ENCODE results near the gene UNC5A. TPM values are rescaled to one million over a fixed set of nuclear protein-coding genes. Genes with fewer than 3 reads are reported as not detected.

Gene UNC5A
- total RNA-seq, 1 experiment from 2014 or later = 2.9 TPM

DNA sequence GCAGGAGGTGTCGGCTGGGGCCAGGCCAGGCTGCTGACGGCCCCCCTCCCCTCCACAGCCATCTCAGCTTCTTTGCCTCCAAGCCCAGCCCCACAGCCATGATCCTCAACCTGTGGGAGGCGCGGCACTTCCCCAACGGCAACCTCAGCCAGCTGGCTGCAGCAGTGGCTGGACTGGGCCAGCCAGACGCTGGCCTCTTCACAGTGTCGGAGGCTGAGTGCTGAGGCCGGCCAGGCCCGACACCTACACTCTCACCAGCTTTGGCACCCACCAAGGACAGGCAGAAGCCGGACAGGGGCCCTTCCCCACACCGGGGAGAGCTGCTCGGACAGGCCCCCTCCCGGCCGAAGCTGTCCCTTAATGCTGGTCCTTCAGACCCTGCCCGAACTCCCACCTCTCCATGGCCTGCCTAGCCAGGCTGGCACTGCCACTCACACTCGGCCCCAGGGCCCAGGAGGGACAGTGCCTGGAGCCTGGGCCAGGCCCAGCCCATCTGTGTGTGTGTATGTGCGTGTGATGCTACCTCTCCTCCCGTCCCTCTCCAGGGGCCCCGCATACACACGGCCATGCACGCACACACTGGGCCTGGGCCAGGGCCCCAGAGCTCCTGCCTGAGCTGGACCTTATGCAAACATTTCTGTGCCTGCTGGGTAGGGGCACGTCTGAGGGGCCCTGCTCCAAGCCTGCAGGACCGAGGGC is 69.5 kb downstream of the UNC5A start:
- DNase-seq (ENCODE audit: low spot score) = no peak

DNA sequence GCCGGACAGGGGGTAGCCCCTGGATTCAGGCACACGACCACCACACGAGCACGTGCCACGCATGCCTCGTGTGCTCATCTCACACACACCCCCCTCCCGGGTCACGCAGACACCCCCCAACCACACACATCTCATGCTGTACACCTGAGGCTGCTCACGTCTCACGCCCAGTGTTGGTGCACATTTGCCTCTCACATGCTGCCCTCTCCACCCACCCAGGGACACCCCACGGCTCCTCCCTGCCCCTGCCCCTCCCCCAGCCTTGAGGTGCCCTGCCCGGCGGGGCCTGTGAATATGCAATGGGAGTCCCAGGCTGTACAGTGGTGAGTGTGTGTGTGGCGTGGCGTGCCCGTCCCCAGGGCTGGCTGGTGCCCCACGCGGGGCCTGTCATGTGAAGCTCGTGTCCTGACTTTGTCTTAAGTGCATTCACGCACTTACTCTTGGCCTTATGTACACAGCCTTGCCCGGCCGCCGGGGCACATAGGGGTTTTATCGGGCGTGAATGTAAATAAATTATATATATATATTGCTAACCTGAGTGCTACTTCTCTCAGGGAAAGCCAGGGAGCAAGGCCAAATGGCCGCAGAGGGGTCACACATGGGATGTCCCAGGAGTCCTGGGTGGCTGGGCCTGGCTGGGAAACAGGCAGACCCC is 70.1 kb downstream of the UNC5A start:
- DNase-seq (ENCODE audit: low spot score) = no peak

DNA sequence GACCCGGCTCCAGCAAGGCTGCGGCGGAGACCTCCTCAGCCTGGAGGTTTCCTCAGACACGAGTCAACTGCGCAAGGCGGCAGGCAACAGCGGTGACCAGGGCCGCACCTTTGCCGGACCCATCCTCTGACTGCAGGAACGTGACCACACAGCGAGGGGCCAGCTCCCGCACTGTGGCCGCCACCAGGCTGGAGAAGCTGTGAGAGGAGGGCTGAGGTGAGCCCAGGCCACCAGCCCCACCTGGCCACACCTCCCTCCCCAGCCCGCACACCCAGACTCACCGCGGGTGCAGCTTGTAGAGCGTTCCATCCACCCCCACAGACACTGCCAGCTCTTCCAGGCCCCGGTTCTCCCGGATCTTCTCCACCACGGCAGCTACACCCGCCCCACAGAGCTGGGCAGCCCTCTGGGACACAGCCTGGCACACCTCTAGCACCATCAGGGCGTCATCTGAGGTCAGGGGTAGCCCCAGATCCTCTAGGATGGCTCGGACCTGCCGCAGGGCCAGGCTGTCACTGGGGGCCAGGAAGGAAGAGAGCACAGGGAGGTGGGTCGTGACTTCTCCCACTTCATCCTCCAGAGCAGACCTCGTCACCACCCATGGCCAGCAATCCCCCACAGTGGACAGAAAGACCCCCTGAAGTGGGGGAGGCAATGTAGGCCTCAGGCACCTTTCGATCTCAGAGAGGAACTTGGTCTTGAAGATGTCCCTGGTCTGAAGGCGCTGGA is 70.8 kb downstream of the UNC5A start:
- DNase-seq (ENCODE audit: low spot score) = no peak

DNA sequence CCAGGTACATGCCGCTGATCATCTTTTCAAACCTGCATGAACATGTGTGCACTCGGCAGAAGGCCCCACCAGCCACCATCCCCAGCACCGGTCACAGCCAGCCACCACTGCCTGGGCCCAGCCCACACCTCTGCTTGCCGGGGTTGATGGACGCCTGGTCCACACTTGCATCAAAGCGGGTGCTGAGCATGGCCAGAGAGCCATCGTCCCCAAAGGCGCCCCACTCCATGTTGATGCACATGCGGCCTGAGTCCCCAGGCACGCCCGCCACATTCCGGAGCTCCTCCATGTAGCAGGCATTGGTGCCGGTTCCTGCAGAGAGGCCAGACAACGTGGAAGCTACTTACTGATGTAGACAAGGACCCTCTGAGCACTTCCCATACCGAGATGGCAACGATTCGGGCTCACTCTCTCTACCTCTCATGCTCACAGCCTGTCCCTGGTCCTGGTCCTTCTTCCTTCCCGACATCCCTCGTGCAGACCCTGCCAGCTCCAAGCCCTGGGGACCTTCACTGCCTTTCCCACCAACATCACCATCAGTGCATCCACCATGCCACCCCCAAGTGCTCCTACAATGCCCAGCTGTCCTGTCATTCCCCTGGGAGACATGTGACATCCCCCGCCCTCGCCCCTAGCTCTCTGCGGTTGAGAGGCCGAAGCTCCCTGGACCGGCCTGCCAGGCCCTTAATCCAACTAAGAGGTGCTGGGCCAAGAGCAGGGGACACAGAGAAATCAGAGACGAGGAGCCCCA is 71.6 kb downstream of the UNC5A start:
- DNase-seq (ENCODE audit: low spot score) = no peak

DNA sequence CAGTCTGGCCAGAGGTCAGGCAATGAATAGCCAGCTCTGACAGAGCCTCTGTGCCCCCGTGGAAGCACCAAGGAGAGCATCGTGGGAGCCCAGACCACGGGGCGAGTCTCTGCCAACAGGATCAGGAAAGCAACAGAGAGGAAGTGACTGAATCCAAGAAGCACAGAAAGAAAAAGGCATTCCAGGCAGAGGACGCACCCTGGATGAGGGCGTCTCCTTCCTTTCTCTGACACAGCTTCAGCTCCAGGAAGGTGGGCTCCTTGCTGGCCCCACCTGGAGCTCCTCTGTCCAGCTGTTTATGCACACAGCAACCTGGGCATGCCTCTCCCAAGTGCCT is 72.2 kb downstream of the UNC5A start:
- DNase-seq (ENCODE audit: low spot score) = peak; percentile 19

DNA sequence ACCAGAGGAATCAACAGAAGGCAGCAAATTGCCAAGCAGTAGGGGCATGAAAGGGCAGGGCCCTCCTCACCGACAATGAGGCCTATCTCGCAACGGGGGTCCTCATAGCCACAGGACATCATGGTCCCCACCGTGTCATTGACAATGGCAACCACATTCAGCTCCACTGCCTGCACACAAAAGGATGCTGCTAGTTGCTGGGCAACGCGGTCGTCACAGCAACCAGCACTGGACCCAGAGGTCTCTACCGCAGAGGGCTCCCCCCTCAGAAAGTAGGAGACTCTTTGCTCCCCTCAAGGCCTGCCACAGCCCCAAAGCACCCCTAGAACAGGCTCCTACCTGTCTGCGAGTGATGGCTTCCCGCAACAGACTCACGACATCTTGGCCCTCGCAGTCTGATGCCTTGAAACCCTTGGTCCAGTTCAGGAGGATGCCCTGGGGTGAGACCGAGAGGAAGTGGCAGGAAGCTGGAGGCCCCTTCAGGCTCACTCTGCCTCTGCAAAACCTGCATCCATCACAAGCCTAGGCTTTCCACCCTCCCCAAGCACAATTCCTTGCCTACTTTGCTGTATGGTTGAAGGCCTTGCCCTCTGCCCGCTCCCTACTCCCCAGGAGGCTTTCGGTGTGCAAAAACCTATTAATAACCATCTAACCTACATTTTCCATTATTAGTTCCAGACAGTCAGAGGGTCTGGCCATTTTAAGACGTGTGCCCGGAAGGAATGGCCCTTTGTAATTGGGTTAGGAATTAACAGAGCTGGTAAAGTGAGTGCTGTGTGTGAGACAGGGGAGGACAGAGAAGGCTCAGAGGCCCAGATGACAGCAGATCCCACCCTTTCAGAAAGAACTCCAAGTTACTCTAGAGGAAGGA is 73.6 kb downstream of the UNC5A start:
- DNase-seq (ENCODE audit: low spot score) = no peak

DNA sequence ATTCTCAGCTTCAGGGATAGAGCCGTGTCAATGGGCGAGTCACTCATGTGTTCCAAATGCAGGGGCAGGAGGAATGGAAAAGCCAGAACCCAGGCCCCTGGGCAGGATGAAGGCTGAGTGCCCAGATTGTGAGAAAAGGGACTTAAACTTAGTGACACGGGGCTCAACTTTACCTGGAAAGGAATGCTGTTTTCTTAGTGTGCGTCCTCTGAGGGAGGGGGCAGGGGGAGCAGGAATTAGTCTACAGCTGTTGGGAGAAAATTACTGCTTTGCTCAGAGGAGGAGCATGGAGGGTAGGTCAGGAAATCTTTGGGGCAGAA is 74.2 kb downstream of the UNC5A start:
- no peak for DNase-seq (ENCODE audit: low spot score)

DNA sequence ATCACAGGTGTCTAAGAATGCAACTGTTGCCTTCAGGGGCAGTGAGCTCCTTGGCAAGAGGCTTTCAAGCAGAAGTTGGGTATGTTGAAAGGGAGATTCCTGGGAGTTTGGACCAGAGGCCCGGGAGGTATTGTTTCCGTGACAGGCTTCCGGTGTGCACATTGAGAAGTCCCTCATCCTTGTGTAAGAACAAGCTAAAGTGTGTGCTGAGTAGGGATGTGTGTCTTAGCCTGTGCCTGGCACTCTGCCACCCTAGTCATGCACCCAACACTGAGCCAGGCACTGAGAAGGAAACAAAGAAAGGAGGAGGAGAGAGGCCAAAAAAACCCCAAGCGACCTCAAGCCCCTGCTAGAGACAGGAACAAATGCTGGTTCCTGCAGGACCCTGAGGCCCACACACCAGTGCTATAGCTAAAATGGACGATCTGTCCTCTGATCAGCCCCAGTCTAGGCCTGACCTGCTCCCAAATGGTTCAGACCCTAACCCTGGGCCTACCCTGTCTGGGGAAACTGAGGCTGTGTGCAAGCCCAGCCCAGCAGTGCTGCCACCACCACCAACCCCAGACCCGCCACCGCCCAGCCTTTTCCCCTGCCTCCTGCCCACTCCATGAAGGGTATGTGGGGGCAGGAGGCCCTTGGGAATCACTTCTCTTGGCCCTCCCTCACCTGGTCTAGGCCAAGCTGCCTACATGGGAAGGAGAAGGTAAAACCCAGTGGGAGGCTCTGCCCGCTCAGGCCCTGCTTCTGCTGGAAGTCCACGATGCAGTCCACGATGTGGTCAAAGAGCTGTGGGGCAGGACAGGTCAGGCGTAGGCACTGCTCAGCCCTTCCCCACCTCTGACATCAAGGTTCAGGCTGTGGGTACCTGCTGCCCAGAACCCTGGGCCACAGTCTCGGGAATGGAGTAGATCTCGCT is 76.2 kb downstream of the UNC5A start:
- DNase-seq (ENCODE audit: low spot score) = no peak

DNA sequence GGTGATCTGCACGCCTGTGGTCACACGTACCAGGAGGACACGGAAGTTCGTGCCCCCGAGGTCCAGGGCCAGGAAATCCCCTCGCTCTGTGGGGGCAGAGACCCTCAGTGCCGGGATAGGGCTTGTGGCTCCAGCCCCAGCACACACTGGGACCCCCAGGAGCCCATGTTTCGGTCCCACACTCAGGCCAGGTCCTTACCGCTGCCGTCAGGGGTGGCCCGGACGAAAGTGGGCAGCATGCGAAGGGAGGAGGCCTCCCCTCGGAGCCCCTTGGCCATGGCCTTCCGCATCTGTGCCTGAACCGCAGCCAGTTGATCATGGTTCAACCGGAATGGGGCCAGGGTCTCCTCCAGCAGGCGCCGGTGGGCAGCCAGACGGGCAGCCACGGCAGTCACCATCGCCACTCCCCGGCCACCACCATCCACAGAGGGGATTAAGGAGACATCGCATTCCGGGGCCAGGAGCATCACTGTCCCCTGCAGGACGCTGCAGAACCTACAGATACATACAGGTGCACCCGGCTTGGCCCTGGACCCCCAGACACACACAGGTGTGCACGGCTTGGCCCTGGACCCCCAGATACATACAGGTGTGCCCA is 77.0 kb downstream of the UNC5A start:
- no peak for DNase-seq (ENCODE audit: low spot score)

DNA sequence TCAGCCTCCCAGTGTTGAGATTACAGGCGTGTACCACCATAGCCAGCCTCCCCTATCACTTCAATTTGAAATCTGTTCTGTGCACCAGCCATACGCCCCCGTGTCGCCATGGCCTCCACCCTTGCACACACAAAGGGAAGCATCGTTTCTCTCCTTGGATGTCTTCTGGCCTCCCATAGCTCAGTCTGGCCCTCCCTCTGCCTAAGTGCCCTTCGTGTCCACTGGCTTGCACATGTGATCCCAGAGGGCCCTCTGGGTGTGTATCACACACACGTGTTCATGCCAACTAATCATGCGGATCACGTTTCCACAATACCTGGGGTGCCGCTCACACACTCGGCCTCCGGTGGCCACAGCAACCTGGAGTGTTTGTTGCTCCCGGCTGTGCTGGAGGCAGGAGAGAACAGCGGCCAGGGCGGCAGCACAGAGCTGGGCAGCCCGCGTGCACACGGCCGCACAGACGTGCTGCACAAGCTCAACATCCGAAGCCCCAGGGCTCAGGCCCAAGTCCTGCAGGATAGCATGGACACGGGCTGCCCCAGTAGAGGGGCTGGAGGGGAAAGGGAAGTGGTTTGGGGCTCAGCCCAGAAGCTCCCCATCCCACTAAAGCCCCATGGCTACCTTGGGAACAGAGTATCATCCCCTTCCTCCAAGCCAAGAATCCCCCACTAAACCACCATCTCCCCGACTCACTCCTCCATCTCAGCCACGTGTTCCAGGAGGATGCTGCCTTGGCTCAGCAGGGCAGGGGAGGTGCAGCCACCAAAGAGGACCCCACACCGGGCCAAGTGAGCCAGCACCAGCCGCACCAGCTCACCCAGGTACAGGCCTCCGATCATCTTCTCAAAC is 77.9 kb downstream of the UNC5A start:
- DNase-seq (ENCODE audit: low spot score) = no peak

DNA sequence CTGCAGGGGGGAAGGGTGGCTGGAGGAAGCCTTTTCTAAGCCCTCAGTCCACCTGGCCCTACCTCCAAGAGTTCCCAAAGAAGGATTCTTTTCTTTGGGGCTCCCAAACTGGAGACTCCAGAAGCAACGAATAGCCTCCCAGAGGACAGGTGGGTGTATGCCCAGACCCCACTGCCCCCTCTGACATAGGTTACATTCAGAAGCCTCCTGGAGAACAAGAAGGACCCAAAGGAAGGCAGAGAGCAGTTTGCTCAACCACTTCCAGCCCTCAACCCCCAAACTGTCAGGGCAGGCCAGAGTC is 78.5 kb downstream of the UNC5A start:
- no peak for DNase-seq (ENCODE audit: low spot score)

DNA sequence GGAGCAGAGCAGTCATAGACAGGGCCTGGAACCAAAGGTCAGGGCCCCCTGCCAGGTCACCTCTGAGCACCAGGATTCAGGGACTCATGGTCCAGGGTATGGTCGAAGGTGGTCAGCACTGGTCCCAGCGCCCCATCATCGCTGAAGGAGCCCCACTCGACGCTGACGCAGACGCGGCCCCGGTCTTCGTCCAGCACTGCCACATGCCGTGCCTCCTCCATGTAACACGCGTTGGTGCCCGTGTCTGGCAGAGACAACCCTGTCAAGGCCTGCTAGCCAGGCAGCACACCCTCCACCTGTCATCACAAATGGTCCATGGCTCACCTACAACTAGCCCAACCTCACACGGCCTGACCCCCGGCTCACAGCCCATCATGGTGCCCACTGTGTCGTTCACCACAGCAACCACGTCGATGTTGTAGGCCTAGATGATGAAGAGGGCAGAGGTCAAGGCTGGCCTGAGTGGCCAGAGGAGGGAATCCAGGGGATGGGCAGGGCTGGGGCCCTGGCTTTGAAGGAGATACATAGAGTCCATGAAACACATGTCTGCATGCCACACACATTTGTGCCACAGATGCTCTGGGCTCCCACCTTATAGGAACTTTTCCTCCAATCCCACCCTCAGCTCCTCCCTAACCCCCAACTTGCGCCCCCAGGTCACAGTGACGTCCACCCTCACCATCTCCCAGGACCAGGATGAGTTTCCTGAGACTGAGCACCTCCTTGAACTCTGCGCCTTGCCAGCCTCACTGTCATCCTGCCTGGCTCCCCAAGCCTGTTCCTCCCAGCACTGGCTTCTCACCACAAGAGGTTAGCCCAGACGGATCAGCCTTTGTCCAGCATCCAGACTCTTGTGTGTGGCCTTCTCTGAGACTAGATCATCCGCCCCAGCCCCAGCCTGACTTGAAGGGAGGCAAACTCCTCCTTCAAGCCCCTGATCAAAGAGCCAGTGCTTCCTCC is 79.2 kb downstream of the UNC5A start:
- DNase-seq (ENCODE audit: low spot score) = no peak

DNA sequence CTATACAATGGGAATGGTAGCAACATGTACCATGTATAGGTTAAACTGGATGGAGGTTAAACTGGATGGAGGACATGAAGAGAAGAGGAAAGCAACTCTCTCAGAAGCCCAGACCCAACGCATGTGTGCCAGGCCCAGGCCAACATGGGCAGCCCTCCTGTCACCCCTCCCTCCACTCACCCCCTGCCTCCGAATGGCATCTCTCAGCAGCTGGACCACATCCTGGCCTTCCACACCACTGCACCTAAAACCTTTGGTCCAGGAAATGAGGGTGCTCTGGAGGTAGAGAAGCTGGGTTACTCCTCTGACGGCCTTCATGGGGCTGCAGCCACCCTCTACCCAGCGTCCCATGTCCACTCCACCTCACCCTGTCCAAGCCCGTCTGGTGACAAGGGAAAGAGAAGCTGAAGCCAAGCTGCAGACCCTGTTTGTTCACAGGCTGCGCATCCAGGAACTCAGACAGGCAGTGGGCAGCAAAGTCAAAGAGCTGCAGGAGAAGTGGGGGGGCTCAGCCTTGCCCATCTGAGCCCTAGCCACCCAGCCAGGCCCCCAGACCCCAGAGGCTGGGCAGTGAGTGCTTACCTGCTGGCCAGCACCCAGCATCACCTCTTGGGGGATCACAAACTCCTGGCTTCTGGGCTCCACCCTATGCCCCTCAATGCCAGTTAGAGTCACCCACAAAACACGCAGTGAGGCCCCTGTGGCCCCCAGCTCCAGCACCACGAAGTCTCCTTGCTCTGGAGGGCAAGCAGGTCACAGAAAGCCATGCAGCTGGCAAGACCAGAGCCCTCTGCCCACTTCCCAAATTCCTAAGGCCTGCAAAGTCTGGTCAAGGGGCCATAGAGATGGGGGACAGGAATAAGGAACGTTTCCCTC is 80.3 kb downstream of the UNC5A start:
- DNase-seq (ENCODE audit: low spot score) = no peak

DNA sequence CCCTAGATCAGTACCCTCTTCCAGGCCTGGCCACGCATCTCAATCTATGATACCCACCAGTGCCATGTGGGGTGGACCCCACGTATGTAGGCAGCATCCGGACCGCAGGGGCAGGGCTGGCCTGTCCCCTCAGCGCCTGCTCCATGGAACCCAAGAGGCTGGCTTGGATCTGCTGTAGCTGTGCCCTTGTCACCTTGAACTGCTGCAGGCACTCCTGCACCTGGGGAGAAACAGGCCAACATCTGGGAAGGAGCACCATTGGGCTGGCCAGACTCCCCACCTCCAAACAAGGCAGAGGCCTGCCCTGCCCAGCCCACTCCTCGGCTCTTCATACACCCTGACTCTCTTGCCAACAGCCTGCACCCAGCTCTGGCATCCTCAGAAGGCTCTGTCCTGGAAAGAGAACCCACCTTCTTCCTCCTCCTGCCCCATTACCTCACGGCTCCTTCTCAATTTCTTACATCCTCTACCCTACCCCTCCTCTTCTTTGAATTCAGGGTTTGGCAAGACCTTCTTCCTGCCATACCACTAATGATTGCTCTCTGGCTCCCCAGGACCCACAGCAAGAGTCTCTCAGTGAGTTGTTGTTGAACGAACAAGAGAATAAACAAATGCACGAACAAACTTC is 81.1 kb downstream of the UNC5A start:
- no peak for DNase-seq (ENCODE audit: low spot score)

DNA sequence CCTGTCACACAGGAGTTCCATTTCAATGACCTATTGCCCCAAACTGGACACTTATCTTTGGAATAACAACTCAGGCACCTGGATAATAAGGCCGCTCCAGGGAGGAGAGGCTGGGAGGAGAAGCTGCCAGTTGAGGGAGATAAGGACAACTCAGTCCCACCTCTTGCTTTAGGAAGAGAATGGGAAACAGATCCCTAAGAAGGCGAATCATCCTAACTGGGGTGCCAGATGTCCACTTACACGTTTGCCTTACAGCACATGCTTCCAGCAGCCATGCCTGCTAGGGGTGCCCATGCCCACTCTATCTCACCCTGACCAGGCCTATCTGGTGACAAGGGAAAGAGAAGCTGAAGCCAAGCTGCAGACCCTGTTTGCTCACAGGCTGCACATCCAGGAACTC is 82.3 kb downstream of the UNC5A start:
- no peak for DNase-seq (ENCODE audit: low spot score)

DNA sequence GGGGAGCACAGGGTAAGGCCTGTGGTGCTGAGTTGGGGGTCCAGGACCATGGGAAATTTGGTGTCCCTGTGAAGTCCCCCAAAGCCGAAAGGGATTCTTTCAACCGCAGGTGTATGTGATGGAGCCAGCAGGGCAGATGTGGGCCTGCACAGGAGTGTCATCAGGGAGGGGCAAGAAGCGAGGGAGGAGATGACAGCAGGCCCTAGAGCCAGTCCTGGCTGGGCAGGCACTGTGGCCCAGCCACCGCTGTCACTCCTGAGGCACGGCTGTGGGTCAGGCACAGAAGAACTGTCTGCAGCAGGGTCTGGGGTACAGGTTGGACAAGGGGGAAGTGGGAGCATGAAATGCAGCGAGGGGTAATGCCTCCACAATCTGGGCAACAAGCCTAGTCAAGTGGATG is 83.9 kb downstream of the UNC5A start:
- DNase-seq (ENCODE audit: low spot score) = no peak

DNA sequence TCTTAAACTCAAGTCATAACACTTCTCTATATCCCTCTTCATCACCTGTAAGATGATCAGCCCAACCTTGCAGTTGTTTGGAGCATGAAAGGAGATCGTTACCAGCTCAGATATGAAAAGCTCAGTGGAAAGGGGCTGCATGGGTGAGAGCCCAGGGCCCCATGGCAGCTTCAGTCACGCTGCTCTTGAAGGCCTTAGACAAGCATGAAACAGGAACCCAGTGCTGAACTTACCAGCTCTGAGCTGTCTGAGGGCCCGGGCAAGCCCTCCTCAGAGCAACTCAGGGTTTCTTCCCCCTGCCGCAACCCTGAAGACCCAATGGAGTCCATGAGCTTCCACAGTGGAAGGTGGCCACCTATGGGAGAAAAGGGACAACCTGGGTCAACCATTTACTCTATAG is 85.5 kb downstream of the UNC5A start:
- DNase-seq (ENCODE audit: low spot score) = no peak

Data from A172 (cell line).